ENCODE results near the gene MCF2.

DNA sequence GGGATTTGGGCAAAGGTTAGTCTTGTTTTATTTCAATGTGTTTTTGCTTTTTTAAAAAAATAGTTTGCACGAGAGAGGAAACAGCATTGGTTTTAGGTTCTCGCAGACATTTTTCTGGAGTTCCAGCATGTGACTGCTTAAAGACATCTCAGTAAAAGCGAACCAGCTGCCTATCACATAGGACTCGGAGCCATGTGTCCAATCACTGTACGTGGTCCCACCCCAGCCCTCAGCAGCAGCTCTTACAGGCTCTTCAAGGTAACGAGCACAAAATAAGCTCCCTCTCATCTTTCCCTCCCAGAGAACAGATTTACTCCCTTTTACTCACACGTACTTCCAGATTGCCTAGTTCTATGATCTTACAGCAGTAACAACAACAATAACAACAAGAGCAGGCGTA, 68.7 kb downstream of the MCF2 start:
- TF ChIP-seq, protein P1, sequence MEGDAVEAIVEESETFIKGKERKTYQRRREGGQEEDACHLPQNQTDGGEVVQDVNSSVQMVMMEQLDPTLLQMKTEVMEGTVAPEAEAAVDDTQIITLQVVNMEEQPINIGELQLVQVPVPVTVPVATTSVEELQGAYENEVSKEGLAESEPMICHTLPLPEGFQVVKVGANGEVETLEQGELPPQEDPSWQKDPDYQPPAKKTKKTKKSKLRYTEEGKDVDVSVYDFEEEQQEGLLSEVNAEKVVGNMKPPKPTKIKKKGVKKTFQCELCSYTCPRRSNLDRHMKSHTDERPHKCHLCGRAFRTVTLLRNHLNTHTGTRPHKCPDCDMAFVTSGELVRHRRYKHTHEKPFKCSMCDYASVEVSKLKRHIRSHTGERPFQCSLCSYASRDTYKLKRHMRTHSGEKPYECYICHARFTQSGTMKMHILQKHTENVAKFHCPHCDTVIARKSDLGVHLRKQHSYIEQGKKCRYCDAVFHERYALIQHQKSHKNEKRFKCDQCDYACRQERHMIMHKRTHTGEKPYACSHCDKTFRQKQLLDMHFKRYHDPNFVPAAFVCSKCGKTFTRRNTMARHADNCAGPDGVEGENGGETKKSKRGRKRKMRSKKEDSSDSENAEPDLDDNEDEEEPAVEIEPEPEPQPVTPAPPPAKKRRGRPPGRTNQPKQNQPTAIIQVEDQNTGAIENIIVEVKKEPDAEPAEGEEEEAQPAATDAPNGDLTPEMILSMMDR (tag by site-specific recombination; IDR thresholded peaks at IDR 0.05), result no peak
- TF ChIP-seq, protein P2, sequence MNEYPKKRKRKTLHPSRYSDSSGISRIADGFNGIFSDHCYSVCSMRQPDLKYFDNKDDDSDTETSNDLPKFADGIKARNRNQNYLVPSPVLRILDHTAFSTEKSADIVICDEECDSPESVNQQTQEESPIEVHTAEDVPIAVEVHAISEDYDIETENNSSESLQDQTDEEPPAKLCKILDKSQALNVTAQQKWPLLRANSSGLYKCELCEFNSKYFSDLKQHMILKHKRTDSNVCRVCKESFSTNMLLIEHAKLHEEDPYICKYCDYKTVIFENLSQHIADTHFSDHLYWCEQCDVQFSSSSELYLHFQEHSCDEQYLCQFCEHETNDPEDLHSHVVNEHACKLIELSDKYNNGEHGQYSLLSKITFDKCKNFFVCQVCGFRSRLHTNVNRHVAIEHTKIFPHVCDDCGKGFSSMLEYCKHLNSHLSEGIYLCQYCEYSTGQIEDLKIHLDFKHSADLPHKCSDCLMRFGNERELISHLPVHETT (tag by site-specific recombination; IDR thresholded peaks at IDR 0.05), result no peak
- TF ChIP-seq ZNF274 (IDR thresholded peaks at IDR 0.05; ENCODE audit: low read length), result no peak
- no peak for TF ChIP-seq ZNF274 (tag by site-specific recombination; IDR thresholded peaks at IDR 0.05; ENCODE audit: borderline replicate concordance)
- TF ChIP-seq ZNF629 (tag by site-specific recombination; IDR thresholded peaks at IDR 0.05), result no peak
- no peak for TF ChIP-seq GLI2 (tag by site-specific recombination; IDR thresholded peaks at IDR 0.05; ENCODE audit: borderline replicate concordance, low read depth)
- TF ChIP-seq, protein P3, sequence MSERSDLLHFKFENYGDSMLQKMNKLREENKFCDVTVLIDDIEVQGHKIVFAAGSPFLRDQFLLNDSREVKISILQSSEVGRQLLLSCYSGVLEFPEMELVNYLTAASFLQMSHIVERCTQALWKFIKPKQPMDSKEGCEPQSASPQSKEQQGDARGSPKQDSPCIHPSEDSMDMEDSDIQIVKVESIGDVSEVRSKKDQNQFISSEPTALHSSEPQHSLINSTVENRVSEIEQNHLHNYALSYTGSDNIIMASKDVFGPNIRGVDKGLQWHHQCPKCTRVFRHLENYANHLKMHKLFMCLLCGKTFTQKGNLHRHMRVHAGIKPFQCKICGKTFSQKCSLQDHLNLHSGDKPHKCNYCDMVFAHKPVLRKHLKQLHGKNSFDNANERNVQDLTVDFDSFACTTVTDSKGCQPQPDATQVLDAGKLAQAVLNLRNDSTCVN (tag by site-specific recombination; optimal IDR thresholded peaks at IDR 0.05), result no peak
- TF ChIP-seq BCL11B (tag by site-specific recombination; IDR thresholded peaks at IDR 0.05; ENCODE audit: low read depth), result no peak
- no peak for TF ChIP-seq ZNF214 (tag by site-specific recombination; IDR thresholded peaks at IDR 0.05; ENCODE audit: borderline replicate concordance)
- no peak for TF ChIP-seq ZBTB7A (tag by site-specific recombination; IDR thresholded peaks at IDR 0.05; ENCODE audit: low read depth)
- no peak for TF ChIP-seq ZNF621 (tag by site-specific recombination; IDR thresholded peaks at IDR 0.05)
- TF ChIP-seq, protein P4, sequence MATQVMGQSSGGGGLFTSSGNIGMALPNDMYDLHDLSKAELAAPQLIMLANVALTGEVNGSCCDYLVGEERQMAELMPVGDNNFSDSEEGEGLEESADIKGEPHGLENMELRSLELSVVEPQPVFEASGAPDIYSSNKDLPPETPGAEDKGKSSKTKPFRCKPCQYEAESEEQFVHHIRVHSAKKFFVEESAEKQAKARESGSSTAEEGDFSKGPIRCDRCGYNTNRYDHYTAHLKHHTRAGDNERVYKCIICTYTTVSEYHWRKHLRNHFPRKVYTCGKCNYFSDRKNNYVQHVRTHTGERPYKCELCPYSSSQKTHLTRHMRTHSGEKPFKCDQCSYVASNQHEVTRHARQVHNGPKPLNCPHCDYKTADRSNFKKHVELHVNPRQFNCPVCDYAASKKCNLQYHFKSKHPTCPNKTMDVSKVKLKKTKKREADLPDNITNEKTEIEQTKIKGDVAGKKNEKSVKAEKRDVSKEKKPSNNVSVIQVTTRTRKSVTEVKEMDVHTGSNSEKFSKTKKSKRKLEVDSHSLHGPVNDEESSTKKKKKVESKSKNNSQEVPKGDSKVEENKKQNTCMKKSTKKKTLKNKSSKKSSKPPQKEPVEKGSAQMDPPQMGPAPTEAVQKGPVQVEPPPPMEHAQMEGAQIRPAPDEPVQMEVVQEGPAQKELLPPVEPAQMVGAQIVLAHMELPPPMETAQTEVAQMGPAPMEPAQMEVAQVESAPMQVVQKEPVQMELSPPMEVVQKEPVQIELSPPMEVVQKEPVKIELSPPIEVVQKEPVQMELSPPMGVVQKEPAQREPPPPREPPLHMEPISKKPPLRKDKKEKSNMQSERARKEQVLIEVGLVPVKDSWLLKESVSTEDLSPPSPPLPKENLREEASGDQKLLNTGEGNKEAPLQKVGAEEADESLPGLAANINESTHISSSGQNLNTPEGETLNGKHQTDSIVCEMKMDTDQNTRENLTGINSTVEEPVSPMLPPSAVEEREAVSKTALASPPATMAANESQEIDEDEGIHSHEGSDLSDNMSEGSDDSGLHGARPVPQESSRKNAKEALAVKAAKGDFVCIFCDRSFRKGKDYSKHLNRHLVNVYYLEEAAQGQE (tag by site-specific recombination; IDR thresholded peaks at IDR 0.05), result no peak
